HG03460 (cell line): ENCODE data around the gene DOK7.

Experiments used
- ATAC-seq: cut with Tn5 transposase; IDR thresholded peaks from one replicate; pipeline ENCODE4 v1.9.1; 2021; ENCODE audit not compliant: unreplicated experiment

The DOK7 gene, protein sequence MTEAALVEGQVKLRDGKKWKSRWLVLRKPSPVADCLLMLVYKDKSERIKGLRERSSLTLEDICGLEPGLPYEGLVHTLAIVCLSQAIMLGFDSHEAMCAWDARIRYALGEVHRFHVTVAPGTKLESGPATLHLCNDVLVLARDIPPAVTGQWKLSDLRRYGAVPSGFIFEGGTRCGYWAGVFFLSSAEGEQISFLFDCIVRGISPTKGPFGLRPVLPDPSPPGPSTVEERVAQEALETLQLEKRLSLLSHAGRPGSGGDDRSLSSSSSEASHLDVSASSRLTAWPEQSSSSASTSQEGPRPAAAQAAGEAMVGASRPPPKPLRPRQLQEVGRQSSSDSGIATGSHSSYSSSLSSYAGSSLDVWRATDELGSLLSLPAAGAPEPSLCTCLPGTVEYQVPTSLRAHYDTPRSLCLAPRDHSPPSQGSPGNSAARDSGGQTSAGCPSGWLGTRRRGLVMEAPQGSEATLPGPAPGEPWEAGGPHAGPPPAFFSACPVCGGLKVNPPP

DNA sequence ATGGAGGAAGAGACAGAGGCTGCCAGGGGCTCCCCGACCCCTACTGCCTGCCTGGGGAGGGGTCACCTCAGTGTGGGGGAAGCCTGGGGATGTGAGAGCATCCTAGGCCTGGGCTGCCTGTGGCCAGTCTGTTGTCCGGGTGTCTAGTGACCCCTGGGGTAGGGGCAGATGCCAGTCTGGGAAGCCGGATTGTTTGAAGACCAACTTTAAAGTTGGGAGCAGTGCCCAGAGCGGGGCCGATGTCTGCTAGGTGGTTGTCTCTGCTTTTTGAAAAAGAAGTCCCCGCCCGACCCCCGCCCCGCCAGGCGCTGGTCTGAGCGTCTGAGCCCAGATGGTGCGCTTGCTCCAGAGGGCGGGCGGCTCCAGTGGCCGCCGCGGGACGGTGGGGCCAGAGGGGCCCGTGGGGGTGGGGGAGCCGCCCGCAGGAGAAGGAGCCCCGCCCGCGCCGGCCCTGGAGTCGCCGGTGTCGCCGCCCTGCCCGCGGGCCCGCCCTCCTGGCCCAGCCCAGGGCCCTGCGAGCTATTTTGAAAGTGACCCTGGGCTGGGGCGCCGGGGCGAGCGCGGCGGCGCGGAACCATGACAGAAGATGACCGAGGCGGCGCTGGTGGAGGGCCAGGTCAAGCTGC is at the start of gene DOK7:
Gene DOK7 (plus strand): TSS at position 517 of the 626 bp plus-strand sequence. CDS start 70 bp downstream, at position 587.
- ATAC-seq: no peak

DNA sequence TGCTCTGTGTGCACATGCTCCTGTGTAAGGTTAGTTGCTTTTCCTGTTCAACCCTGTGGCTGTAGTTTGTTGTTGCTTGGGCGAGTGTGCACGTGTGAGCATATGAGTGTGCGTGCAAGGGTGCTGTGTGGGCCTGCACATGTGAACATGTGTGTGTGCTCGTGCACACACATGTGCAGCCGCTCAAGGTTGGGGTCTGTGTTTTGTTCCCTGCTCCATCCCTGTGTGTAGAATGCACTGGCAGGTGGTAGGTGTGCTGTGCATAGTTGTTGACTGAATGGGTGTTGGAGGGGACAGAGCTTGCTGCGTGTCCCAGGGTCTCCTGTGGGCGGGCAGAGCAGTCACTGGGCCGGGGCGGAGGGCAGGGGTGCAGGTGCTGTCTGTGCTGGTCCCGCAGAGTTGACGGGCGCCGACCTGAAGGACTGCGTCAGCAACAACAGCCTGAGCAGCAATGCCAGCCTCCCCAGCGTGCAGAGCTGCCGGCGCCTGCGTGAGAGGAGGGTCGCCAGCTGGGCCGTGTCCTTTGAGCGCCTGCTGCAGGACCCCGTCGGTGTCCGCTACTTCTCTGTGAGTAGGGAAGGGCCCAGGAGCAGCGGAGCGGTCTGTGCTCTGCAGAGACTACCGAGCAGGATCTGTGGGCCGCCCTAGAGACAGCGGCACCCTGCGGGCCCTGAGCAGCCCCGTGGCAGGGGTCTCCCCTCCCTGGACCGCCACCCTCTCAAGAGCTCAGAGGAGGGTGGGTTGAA is 49.3 kb upstream of the DOK7 start:
- ATAC-seq: no peak

DNA sequence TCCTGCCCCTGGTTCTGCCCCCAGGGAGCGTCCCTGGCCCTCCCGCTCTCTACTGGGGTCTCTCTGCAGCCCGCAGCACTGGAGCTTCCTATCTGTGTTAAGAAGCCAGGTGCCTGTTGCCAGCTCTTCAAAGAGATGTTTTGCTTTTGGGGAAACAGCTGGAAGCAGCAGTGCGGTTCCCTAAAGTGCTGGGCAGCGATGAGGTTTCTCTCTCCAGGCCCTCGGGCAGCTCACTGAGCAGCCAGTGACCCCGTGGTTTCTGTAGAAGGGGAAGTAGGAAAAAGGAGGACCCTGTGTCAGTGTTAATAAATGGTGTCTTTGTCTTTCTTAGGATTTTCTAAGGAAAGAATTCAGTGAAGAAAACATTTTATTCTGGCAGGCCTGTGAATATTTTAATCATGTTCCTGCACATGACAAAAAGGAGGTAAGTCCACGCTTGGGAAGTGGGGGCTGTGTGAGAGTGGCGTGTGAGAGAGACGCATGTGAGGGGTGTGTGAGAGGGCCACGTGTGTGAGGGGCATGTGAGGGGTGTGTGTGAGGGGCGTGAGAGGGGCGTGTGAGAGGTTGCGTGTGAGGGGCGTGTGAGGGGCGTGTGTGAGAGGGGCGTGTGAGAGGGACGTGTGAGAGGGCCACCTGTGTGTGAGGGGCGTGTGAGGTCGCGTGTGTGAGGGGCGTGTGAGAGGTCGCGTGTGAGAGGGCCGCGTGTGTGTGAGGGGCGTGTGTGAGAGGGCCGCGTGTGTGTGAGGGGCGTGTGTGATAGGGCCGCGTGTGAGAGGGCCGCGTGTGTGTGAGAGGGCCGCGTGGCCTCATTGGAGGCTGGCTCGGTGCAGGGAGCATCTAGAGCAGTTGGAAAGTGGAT is 48.5 kb upstream of the DOK7 start:
- ATAC-seq: no peak

DNA sequence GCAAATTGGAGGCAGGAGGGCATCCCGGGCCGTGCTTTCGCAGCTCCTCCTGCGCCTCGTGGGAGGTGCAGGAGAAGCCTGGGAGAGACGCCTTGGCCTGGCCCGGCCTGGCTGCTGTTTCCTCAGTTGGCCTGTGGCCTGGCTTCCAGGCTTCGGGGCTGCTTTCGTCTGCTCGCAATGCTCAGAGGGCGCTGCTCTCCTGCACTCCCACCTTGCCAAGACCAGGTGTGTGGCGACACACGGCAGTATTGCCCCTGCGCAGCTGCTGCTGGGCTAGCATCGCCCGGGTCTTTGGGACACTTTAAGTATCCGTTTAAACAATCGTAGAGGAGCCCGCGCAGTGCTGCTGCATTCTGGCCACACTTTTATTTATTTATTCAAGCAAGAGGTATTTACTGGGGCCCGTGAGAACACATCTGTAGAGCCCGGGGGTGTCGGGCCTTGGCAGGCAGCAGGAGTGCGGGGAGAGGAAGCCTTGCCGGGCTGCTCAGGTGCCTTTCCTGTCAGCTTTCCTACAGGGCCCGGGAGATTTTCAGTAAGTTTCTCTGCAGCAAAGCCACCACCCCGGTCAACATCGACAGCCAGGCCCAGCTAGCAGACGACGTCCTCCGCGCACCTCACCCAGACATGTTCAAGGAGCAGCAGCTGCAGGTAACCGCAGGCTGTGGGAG is 47.5 kb upstream of the DOK7 start:
- ATAC-seq: no peak

DNA sequence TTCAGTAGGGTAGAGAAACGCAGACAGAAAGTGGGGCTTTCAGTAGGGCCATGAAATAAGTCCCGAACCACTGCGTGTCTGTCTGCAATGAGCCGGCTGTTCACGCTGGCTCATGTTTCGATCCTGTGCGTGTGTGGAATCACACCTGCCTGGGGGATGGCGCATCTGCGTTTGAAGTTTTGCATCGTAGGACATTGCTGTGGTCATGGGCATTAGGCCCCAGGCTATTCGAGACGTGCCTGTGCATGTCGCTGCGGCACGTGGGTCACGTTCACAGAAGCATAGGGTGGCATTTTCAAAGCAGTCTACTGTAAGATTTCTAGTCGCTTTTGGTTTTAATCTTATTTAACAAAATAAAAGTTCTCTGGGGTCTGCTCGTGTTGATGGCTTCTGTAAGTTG is 46.8 kb upstream of the DOK7 start:
- no peak for ATAC-seq

DNA sequence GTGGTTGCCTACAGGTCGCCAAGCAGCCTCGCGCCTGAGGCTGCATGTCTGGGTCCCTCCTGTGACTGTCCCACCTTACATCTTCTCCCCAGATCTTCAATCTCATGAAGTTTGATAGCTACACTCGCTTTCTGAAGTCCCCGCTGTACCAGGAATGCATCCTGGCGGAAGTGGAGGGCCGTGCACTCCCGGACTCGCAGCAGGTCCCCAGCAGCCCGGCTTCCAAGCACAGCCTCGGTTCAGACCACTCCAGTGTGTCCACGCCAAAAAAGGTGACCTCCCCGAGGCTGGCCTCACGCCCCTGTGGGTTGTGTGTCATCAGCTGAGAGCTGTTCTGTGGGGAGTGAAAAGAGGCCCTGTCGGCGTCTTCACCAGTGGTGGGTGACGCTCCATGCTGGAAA is 46.3 kb upstream of the DOK7 start:
- no peak for ATAC-seq

DNA sequence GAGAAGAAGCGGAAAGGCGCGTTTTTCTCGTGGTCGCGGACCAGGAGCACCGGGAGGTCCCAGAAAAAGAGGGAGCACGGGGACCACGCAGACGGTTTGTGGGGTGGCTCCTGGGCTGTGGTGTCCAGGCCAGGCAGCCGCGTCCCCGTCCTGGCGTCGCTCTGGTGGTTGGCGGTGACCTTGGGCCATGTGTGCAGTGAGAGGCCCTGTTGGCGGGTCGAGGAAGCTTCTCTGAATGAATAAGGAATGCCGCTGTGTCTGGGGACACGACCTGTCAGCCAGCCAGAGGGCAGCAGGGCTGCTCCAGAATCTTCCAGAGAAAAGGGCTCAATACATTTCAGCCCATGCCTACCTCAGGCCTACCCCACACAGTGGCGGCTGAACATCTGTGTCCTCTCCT is 45.7 kb upstream of the DOK7 start:
- ATAC-seq: no peak

DNA sequence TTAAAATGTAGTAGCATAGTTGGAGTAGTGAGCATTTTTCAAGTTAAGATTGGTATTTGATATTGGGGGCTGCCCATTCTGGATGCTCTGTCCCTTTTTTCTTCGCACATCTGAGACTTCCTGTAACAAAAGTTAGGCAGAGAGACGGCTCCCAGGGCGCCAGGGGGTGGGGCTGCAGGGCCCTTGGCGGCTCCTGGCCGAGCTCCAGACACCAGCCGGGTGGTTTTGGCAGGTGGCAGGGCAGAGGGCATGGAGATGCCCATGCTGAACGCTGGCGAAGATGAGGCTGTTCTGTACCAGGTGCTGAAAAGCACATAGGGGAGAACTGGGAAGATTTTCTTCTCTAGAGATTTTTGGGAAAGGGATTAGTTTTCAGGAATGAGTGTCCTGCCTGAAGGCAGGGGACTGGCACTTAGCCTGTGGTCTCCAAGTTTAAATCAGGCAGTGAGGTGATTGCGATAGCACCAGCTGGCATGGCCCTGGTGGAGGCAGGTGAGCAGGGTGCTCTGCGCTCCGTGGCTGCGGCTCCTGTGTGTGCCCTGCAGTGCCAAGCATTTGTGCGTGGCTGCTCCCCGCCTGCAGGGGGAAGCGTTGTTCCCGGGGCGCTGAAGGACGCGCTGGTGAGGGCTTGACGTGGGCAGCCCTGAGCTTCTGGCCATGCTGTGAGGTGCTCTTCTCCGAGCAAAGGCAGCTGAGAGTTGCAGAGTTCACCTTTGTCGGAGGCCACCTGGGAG is 44.9 kb upstream of the DOK7 start:
- no peak for ATAC-seq

DNA sequence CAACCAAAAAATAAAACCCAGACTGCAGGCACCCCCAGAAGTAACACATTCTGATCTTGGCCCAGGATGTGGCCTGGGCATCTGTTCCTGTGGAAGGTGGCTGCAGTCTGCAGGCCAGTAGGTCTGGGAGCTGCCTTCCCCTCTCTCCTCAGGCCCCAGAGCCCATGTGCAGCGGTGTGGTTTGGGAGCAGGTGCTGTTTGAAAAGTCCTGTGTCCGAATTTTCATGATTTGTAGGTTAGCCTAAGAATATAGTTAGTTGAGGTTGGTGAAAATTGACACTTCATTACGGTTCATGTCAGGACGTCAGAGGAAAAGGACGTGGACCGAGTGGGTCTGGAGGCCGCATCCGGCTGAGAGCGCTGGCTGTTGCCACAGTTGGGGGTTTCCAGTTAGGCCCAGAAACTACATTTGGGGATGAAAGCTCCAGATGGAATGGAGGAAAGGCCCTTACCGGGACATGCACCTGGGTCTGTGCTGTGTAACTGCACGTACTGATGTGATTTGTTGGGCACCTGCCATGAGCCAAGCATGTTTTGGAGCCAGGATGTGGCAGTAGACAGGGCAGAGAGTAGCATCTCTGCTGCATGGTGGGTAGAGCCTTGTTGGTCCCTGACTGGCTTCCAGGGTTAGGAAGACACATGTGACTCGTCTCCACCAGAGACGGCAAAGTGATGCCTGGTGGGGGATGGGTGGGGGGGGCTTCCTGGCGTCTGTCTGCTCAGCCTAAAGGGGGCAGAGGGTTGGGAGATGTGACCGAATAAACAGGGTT is 43.1 kb upstream of the DOK7 start:
- ATAC-seq: no peak

DNA sequence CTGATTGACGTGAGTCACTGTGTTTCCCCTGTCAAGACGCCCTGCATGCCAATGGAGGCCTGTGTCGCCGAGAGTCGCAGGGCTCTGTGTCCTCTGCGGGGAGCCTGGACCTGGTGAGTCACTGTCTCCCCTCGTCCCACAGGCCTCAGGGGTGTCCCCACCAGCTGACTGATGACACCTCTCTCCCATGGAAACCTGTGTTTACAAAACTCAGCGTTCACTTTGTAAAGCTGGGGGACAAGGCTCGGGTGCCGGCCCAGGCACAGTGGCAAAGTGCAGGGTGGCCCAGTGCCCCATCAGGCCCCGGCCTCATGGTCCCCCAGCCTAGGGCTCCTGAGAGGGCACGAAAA is 42.5 kb upstream of the DOK7 start:
- ATAC-seq: no peak

DNA sequence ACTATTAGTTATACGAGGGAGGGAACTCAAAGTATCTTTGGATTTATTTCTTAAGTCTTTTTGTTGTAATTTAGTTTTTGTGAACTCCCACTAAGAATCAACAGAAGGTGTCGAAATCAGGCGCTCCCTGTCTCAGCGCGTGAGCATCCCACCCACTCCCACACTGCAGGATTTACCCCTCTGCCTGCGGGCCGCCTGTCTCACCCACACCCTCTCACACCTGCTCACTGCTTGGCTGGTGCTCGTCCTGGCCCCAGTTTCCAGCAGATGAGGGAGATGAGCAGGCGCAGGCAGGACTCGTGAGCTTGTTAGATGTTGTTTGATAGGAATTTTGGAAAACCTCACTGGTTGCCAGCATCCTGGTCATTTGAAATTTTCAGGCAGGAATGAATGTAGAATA is 42.1 kb upstream of the DOK7 start:
- no peak for ATAC-seq

DNA sequence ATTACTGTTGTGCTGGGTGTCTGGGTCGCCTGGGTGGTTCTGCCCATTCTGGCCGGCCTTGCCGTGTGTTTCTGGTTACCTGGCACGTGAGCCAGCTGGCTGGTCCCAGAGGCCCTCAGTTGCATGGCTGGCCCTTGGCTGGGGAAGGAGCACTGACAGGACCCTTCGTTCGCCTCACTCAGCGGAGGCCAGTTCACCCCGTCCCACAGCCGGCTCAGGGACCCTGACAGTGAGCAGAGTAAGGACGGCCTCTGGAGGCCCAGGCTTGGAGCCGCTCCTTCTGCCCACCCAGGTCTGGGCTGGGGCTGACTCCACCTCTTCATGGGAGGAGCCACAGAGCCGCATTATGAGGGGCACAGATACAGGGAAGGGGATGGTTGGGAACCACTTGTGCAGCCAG is 41.6 kb upstream of the DOK7 start:
- ATAC-seq: no peak

DNA sequence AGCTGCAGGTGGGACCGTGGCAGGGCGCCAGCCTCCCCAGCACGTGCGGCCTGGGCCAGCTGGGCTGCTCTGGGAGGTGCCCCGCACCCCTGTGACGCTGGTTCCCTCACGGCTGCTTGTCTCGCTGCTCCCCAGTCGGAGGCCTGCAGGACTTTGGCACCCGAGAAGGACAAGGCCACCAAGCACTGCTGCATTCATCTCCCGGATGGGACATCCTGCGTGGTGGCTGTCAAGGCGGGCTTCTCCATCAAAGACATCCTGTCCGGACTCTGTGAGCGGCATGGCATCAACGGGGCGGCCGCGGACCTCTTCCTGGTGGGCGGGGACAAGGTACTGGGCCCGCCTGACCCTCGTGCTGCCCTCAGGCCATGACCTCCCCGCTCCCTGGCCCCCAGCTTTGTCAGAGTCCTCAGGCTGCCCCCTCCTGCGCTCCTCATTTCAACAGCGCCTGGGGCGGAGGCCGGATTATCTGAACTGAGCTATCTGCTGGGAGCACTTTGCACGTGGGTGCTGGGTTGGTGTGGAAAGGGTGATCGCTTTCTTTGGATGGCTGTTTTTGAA is 40.8 kb upstream of the DOK7 start:
- no peak for ATAC-seq

DNA sequence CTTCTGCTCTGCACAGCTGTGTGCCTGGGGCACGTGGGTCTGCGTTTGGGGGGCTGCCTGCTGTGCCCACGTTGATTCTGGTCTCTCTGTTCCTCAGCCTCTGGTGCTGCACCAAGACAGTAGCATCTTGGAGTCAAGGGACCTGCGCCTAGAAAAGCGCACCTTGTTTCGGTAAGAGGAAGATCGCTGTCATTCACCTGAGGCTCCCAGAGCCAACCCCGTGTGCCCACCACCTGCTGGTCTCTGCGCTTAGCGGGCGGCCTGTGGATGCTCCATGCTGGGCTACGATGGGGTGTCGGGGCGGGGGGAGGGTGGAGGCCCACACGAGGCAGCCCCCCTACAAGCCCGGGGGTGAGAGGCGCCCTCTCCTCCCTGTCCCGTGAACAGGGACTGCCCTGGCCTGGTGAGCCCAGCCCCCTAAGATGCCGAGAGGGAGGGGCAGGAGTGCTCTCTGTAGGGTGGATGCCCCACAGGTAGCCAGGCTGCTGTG is 40.3 kb upstream of the DOK7 start:
- no peak for ATAC-seq

DNA sequence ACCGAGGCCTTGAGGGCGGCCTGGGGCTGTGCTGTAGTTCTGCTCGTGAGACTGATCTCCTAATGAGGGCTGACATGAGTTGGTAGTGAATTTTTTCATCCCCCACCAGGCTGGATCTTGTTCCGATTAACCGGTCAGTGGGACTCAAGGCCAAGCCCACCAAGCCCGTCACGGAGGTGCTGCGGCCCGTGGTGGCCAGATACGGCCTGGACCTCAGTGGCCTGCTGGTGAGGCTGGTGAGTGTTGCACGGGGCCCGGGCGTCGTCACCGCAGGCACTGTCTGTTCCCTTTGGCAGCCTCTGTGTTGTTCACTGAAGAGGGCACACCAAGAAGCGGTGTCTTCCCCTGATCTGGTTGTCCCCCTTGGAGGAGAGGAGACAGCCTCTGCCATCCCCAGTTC is 39.7 kb upstream of the DOK7 start:
- no peak for ATAC-seq

DNA sequence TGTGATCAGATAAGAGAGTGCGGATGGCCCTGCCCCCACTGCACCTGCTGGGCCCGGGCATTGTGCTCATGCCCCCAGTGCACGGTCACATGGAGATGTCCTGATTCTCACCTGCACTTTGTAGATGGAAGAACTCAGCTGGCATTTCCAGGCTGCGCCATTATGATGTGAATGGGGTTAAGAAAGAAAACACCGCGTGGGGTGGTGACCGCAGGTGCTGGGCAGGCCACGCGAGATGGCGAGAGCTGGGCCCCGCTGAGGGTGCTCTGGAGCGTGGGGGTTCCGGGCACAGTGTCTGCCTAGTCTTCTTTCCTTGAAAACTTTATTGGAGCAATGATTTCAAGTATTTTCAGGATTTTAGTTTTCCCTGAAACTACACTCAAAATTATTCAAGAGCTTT is 39.2 kb upstream of the DOK7 start:
- ATAC-seq: no peak

DNA sequence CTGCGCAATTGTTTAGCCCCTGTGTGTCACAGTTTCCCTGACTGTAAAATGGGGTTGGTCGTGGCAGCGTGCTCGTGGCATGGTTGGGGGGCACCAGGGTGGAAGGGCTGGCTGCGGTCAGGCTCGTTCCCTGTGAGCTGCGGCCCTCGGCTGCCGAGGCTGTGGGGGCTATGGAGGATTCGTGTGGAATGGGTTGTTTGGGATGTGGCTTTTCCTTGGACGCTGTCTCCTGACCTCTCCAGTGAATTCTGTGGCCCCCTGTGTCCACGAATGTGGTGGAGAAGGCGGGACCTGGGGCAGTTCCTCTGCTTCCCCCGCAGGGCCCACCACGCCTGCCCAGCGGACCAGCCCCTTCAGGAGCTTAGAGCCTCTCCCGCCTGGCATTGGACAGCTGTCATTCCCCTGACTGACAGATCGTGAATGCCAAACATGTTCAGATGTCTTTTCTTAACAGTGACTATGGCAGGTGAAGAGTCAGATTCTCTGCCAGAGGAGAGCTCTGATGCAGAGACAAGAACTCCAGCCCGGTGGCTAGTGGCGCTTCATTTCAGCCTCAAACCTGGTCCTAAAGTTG is 38.5 kb upstream of the DOK7 start:
- ATAC-seq: no peak

DNA sequence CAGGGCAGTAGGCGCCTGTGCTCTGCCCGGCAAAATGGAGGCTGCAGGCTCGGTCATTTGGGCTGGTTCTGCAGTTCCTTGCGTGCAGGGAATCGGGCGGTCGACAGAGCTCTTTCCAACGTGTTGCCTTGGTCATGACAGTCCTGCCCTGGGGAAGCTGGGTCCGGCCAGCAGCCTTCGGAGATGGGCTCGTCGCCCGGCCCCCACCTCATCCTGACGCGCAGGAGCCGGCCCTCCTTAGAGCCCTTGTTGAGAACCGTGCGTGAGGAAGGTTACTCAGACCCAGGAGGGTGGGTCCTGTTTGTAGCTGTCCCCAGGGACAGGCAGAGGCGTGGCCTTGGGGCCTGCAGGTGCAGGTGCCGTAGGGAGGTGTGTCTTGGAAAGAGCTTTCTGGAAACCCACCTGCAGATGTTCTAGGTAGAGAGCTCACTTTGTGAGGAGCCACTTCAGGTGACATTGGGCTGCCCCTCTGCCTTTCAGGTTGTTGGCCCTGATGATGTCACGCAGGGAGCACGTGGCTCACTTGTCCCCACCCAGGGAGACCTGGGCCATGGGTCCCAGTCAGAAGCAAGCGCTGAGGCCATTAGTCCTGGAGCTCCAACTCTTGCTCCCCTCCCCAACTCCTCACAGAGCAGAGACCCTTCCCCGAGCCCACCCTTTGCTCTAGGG is 36.5 kb upstream of the DOK7 start:
- no peak for ATAC-seq
